Lower leg skin (tissue), 3 donors: Measurements from ENCODE around the gene ESPN.

Experiments
- CTCF ChIP-seq, 3 donors: fragments of 450-650 bp; IDR thresholded peaks; one replicate each; pipeline ENCODE4 v1.5.1; 2016; ENCODE audit warnings: antibody characterized with exemption in 3 of 3, mild to moderate bottlenecking in 3 of 3, moderate library complexity in 2 of 3
- POLR2A ChIP-seq, 2 donors: fragments of 450-650 bp; IDR thresholded peaks; one replicate each; pipeline ENCODE4 v1.6.1; 2016 to 2017; ENCODE audit warnings: antibody characterized with exemption in 2 of 2, mild to moderate bottlenecking in 1 of 2, moderate library complexity in 1 of 2

GRCh38 chr1:6486433-6487011 is 61.9 kb downstream of the ESPN start:
- TF ChIP-seq CTCF (IDR thresholded peaks at IDR 0.05) (peak in 1 of 3 donors; percentile 62), POLR2A (IDR thresholded peaks at IDR 0.05) (no peak)
